Breast epithelium (tissue), 3 donors: ENCODE measurements around the gene CXCR1.

Experiments used
- POLR2A ChIP-seq: fragments of 450-650 bp; IDR thresholded peaks from one replicate; pipeline ENCODE4 v1.6.1; 2016; ENCODE audit warnings: antibody characterized with exemption, mild to moderate bottlenecking, moderate library complexity
- TF ChIP-seq, protein P1 (sequence below), 3 donors: fragments of 450-650 bp; IDR thresholded peaks; one replicate each; pipeline ENCODE4 v1.5.1; 2016 to 2017; ENCODE audit warnings: antibody characterized with exemption in 3 of 3, mild to moderate bottlenecking in 3 of 3, moderate library complexity in 3 of 3

DNA sequence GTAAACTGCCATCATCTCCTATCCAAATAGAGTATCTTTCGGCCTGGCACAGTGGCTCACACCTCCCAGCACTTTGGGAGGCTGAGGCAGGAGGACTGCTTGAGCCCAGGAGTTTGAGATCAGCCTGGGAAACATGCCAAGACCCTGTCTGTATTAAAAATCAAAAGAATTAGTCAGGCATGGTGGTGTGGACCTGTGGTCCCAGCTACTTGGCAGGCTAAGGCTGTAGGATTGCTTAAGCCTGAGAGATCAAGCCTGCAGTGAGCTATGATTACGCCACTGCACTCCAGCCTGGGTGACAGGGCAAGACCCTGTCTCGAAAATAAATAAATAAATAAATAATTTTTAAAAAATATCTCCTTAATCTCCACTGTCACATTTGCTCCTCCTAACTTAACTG is 35.5 kb upstream of the CXCR1 start:
- TF ChIP-seq, protein P1, sequence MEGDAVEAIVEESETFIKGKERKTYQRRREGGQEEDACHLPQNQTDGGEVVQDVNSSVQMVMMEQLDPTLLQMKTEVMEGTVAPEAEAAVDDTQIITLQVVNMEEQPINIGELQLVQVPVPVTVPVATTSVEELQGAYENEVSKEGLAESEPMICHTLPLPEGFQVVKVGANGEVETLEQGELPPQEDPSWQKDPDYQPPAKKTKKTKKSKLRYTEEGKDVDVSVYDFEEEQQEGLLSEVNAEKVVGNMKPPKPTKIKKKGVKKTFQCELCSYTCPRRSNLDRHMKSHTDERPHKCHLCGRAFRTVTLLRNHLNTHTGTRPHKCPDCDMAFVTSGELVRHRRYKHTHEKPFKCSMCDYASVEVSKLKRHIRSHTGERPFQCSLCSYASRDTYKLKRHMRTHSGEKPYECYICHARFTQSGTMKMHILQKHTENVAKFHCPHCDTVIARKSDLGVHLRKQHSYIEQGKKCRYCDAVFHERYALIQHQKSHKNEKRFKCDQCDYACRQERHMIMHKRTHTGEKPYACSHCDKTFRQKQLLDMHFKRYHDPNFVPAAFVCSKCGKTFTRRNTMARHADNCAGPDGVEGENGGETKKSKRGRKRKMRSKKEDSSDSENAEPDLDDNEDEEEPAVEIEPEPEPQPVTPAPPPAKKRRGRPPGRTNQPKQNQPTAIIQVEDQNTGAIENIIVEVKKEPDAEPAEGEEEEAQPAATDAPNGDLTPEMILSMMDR (IDR thresholded peaks at IDR 0.05): no peak
- no peak for TF ChIP-seq POLR2A
